HepG2 (cell line): ENCODE measurements around the gene NPBWR2. TPM values are rescaled to one million over a fixed set of nuclear protein-coding genes. Genes with fewer than 3 reads are reported as not detected.

Experiments used
- CC2D1A ChIP-seq: sonication (generic); formaldehyde crosslinking; IDR thresholded peaks from 2 replicates; pipeline ENCODE4 v1.8.1; 2023; ENCODE audit warnings: mild to moderate bottlenecking, missing genetic modification reagents
- EHMT2 ChIP-seq: fragments of 200-600 bp; sonication (generic); IDR thresholded peaks from 2 replicates; pipeline ENCODE4 v1.7.0; 2017; ENCODE audit warnings: antibody characterized with exemption, low read depth, low read length, borderline replicate concordance
- FOXO1 ChIP-seq: sonication (generic); formaldehyde crosslinking; IDR thresholded peaks from 2 replicates; pipeline ENCODE4 v1.4.0; 2020; ENCODE audit warnings: missing genetic modification reagents
- HOXD1 ChIP-seq: sonication (generic); formaldehyde crosslinking; IDR thresholded peaks from 2 replicates; pipeline ENCODE4 v1.5.0; 2020; ENCODE audit warnings: missing genetic modification reagents
- MTF2 ChIP-seq: sonication (generic); formaldehyde crosslinking; IDR thresholded peaks from 2 replicates; pipeline ENCODE4 v1.5.0; 2020; ENCODE audit warnings: missing genetic modification reagents, borderline replicate concordance
- NR2C2 ChIP-seq: sonication (generic); formaldehyde crosslinking; IDR thresholded peaks from 2 replicates; pipeline ENCODE4 v1.4.0; 2020; ENCODE audit warnings: missing genetic modification reagents, mild to moderate bottlenecking, moderate library complexity, borderline replicate concordance
- RBFOX2 ChIP-seq: fragments of 200-400 bp; formaldehyde crosslinking; IDR thresholded peaks from 2 replicates; pipeline ENCODE4 v1.6.1; 2017; ENCODE audit warnings: low read depth, mild to moderate bottlenecking, low read length
- SPEN ChIP-seq: sonication (generic); formaldehyde crosslinking; IDR thresholded peaks from 2 replicates; pipeline ENCODE4 v1.5.1; 2020; ENCODE audit warnings: low read depth, mild to moderate bottlenecking, missing genetic modification reagents
- ZBTB14 ChIP-seq: sonication (generic); formaldehyde crosslinking; IDR thresholded peaks from 2 replicates; pipeline ENCODE4 v1.4.0; 2020; ENCODE audit warnings: missing genetic modification reagents
- ZFP62 ChIP-seq: sonication (generic); formaldehyde crosslinking; IDR thresholded peaks from 2 replicates; pipeline ENCODE4 v1.4.0; 2020; ENCODE audit warnings: missing genetic modification reagents
- ZNF343 ChIP-seq: sonication (generic); formaldehyde crosslinking; IDR thresholded peaks from 2 replicates; pipeline ENCODE4 v1.4.0; 2020; ENCODE audit warnings: mild to moderate bottlenecking, missing genetic modification reagents
- ZNF407 ChIP-seq: sonication (generic); formaldehyde crosslinking; IDR thresholded peaks from one replicate; pipeline ENCODE4 v1.5.1; 2020; ENCODE audit warnings: mild to moderate bottlenecking, missing genetic modification reagents; ENCODE audit errors: not compliant biosample characterization
- ZNF562 ChIP-seq: sonication (generic); formaldehyde crosslinking; IDR thresholded peaks from 2 replicates; pipeline ENCODE4 v1.8.0; 2022; ENCODE audit warnings: missing genetic modification reagents, borderline replicate concordance
- ZNF776 ChIP-seq: sonication (generic); formaldehyde crosslinking; IDR thresholded peaks from 2 replicates; pipeline ENCODE4 v1.4.0; 2020; ENCODE audit warnings: mild to moderate bottlenecking, missing genetic modification reagents
- polyA plus RNA-seq, 8 experiments: library from polyadenylated mRNA; depleted of rRNA in 3 of 8; stranded (reverse) in 7 of 8; unstranded in 1 of 8; fragments of >200 nt; fragmentation: Illumina TruSeq in 4 of 8; extraction: Trizol in 4 of 8; gene quantifications; 2 replicates each; pipeline versions ENCODE4 v1.2.1 to v1.2.3, GENCODE V29; 2011 to 2016; ENCODE audit warnings: low read depth in 4 of 8, missing spikeins in 1 of 8, mixed read lengths in 1 of 8; ENCODE audit not compliant: insufficient read depth in 1 of 8
- total RNA-seq, 5 experiments: library from RNA; depleted of rRNA; stranded (reverse); fragments of >200 nt; fragmentation: Illumina TruSeq; extraction: Trizol; gene quantifications; 2 replicates each; pipeline ENCODE4 v1.2.3, GENCODE V29; 2016; ENCODE audit warnings: low read depth in 1 of 5
- TF ChIP-seq, protein P1 (sequence below): IDR thresholded peaks from 2 replicates; pipeline ENCODE4 v1.6.1; 2018; ENCODE audit warnings: missing genetic modification reagents, mild to moderate bottlenecking, missing compliant biosample characterization

The NPBWR2 gene
- total and polyA plus RNA-seq, 2 of the 13 experiments (the other 11 are each of a cell fraction or from before 2014, with no cell fraction given): not detected

DNA sequence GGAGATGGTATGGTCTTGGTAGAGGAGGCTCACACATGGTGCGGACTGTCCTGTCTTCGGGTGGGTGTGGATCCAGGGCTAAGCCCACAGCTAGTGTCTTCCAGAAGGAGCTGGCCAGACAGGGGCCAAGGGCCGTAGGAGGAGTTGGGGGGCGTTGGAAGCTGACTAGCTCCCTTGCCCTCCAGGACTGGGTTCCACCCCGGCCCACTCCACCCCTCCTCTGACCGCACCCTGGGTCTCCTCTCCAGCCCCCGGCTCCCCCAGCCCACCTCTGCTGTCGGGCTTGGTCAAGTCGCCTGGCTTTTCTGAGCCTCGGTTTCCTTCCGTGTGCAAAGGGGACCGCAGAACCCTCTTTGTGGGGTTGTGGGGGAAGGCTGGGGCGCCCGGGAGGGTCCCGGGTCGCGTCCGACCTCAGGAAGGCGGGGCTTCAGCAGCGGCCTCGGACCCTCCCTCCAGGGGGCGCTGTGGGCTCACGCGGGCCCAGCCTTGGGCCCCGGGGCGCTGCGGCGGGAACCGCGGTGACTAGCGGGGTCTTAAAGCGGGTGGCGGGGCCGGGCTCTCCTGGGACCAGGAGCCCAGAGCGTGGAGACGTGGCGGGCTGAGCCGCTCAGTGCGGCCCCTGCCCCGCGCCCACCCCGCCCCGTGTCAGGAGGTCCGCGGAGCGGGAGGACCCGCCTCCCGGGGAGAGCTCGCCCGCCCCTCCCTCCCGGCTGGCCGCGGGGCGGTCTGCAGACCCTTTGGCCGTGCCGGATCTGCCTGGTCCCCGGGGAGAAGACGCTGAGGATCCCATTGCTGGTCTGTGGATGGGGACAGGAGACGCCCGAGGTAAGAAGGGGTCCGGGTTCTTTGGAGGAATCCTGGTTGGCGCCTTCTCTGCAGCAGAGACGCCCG is 5.4 kb downstream of the NPBWR2 start (continued):
- TF ChIP-seq CC2D1A (CRISPR knock-in tag) (no peak), ZNF562 (CRISPR knock-in tag) (no peak), FOXO1 (no peak), MTF2 (CRISPR knock-in tag) (peak; percentile 88; the same call in 1 of the 2 replicates), NR2C2 (CRISPR knock-in tag) (no peak), ZNF407 (CRISPR knock-in tag) (peak; percentile 78), HOXD1 (CRISPR knock-in tag) (no peak), ZFP62 (CRISPR knock-in tag) (no peak), ZNF343 (CRISPR knock-in tag) (no peak), RBFOX2 (no peak), ZNF776 (CRISPR knock-in tag) (no peak; the same call in 1 of the 2 replicates), EHMT2 (no peak), ZBTB14 (CRISPR knock-in tag) (no peak), SPEN (CRISPR knock-in tag) (peak; percentile 56)
- TF ChIP-seq, protein P1, sequence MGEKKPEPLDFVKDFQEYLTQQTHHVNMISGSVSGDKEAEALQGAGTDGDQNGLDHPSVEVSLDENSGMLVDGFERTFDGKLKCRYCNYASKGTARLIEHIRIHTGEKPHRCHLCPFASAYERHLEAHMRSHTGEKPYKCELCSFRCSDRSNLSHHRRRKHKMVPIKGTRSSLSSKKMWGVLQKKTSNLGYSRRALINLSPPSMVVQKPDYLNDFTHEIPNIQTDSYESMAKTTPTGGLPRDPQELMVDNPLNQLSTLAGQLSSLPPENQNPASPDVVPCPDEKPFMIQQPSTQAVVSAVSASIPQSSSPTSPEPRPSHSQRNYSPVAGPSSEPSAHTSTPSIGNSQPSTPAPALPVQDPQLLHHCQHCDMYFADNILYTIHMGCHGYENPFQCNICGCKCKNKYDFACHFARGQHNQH (CRISPR knock-in tag): peak; percentile 29; the same call in 1 of the 2 replicates
